Astrocyte of the cerebellum (primary cell): Measurements from ENCODE around the gene RBM10.

Experiments
- DNase-seq: peaks from one replicate; pipeline ENCODE4 v3.0.0-alpha.2; 2011; ENCODE audit warnings: low read depth
- H3K4me3 ChIP-seq: 2 replicates; pipeline ENCODE4 v1.5.1; 2011; ENCODE audit warnings: mild to moderate bottlenecking, low read depth, low read length, moderate library complexity
- in situ Hi-C: cut with HindIII; loops from 2 replicates; pipeline ENCODE4 v1.10.0; 2017; ENCODE audit warnings: low sequenced_read_pairs
- TF ChIP-seq, protein P1 (sequence below): IDR thresholded peaks from 2 replicates; pipeline ENCODE4 v1.5.1; 2012; ENCODE audit warnings: low read length, low read depth, moderate library complexity, mild to moderate bottlenecking; ENCODE audit errors: missing control alignments

The RBM10 gene

DNA sequence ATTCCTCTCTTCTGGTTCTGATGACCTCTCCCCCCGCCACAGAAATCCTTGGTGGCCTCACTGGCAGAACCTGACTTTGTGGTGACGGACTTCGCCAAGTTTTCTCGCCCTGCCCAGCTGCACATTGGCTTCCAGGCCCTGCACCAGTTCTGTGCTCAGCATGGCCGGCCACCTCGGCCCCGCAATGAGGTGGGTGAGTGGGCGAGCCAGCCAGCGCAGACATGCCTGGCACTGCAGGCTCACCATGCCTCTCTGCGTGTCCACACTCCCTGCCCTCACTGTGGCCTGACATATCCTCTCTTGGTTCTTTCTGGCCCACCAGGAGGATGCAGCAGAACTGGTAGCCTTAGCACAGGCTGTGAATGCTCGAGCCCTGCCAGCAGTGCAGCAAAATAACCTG is 57.3 kb downstream of the RBM10 start:
- TF ChIP-seq, protein P1, sequence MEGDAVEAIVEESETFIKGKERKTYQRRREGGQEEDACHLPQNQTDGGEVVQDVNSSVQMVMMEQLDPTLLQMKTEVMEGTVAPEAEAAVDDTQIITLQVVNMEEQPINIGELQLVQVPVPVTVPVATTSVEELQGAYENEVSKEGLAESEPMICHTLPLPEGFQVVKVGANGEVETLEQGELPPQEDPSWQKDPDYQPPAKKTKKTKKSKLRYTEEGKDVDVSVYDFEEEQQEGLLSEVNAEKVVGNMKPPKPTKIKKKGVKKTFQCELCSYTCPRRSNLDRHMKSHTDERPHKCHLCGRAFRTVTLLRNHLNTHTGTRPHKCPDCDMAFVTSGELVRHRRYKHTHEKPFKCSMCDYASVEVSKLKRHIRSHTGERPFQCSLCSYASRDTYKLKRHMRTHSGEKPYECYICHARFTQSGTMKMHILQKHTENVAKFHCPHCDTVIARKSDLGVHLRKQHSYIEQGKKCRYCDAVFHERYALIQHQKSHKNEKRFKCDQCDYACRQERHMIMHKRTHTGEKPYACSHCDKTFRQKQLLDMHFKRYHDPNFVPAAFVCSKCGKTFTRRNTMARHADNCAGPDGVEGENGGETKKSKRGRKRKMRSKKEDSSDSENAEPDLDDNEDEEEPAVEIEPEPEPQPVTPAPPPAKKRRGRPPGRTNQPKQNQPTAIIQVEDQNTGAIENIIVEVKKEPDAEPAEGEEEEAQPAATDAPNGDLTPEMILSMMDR = no peak
- H3K4me3 ChIP-seq = no peak overlapping the region
- in situ Hi-C loops = no loop called here
- no peak for DNase-seq

DNA sequence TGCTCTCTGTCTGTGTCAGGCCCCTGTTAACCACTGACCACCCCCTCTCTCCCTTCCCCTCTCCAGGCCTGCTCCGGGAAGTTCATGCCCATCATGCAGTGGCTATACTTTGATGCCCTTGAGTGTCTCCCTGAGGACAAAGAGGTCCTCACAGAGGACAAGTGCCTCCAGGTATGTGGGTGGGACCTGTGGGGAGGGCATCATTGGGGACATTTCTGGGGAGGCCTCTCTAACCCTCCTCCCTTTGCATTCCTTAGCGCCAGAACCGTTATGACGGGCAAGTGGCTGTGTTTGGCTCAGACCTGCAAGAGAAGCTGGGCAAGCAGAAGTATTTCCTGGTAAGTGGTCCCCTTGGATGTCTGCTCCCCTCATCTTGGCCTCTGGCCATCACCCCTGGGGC is 57.9 kb downstream of the RBM10 start:
- H3K4me3 ChIP-seq = no peak overlapping the region
- TF ChIP-seq, protein P1 = no peak
- DNase-seq = no peak
- in situ Hi-C loops = no loop called here

DNA sequence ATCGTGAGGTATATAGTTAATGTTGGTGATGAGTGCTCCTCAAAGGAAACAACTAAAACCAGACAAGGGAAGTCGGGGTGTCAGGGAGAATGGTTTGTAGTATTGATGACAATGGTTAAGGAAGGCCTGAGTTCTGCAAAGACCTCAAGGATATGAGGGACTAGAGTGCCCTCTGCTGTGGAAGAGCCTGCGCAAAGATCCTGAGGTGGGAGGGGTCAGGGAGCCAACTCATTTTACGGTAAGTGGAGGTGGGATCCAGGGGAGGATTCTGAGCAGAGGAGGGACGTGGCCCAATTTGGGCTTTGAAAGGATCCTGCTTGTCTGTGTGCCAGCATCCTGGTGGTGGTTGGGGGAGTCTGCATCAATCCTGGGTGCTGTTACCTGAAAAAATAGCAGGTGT is 59.9 kb downstream of the RBM10 start:
- no peak for DNase-seq
- in situ Hi-C loops = no loop called here
- no peak overlapping the region for H3K4me3 ChIP-seq
- TF ChIP-seq, protein P1 = no peak

DNA sequence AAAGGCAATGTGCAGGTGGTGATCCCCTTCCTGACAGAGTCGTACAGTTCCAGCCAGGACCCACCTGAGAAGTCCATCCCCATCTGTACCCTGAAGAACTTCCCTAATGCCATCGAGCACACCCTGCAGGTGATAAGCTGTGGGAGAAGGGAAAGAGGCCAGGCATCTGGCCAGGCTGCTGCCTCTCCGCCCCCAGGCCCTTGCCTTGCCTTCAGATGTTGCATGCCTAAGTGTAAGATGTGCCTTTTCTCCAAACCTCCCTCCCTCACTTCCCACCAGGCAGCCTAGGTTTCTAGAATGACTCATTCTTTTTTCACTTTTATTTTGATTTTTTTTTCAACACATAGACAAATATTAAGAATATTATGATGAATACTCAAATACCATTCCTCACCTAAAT is 61.3 kb downstream of the RBM10 start:
- in situ Hi-C loops = no loop called here
- TF ChIP-seq, protein P1 = no peak
- no peak for DNase-seq
- no peak overlapping the region for H3K4me3 ChIP-seq

DNA sequence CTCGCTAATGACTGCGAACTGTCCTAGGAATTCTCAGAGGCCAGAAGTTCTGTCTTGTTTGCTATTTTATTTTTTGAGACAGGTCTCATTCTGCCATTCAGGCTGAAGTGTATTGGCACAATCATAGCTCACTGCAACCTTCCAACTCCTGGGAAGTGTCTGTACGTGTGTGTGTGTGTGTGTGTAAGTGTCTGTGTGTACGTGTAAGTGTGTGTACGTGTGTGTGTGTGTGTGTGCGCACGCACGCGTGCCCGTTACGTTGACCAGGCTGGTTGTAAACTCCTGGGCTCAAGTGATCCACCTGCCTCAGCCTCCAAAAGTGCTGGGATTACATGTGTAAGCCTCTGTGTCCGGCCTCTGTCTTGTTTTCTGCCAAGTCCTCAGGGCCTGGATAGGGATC is 63.1 kb downstream of the RBM10 start:
- H3K4me3 ChIP-seq = no peak overlapping the region
- in situ Hi-C loops = no loop called here
- TF ChIP-seq, protein P1 = no peak

DNA sequence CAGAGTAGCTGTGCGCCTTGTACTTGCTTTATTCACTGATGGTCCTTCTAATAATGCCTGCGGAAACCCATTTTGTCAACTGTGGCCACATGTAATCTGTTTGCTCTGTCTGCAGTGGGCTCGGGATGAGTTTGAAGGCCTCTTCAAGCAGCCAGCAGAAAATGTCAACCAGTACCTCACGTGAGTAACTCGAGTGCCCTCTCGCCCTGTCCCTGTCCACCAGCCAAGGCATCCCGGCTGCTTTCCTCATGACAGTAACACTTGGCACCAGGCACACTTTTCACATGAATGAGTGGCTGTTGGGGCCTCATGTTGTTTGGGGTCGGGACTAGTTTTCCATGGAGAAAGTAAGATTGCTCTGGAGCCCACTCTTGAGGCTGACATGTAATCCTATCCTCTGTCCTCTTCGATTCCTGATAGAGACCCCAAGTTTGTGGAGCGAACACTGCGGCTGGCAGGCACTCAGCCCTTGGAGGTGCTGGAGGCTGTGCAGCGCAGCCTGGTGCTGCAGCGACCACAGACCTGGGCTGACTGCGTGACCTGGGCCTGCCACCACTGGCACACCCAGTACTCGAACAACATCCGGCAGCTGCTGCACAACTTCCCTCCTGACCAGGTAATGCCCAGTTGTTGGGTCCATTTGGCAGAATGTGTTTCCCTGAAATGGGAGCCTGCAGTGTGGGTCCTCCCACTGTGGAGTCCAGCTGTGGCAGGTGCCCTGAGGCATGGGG is 64.7 kb downstream of the RBM10 start:
- no peak overlapping the region for H3K4me3 ChIP-seq
- in situ Hi-C loops = no loop called here
- TF ChIP-seq, protein P1 = no peak

More for the DNA sequence above, 63.1 kb downstream of the RBM10 start:
- DNase-seq = no peak

More for the DNA sequence above, 64.7 kb downstream of the RBM10 start:
- no peak for DNase-seq
